Breast epithelium (tissue), 4 donors: ENCODE measurements around the gene RIBC1. TPM values are rescaled to one million over a fixed set of nuclear protein-coding genes. Genes with fewer than 3 reads are reported as not detected.
"Not testable (repeated sequence)": the region's sequence is repeated elsewhere in the genome, so short reads cannot be mapped to it uniquely, and the experiment has no call there.

Source experiments
- DNase-seq, 2 donors: peaks; one replicate each; pipeline ENCODE4 v3.0.0-alpha.2; 2019; ENCODE audit warnings: low spot score in 2 of 2
- H3K27ac ChIP-seq, 2 donors: fragments of 200-600 bp; sonication (generic) in 1 of 2; one replicate each; pipeline ENCODE4 v1.5.1; 2016 to 2019; ENCODE audit warnings: mild to moderate bottlenecking in 1 of 2
- H3K27me3 ChIP-seq, 2 donors: fragments of 200-600 bp; sonication (generic) in 1 of 2; one replicate each; pipeline versions ENCODE4 v1.5.1 to v1.6.0; 2017 to 2019; ENCODE audit warnings: control low read depth in 1 of 2, mild to moderate bottlenecking in 1 of 2
- H3K36me3 ChIP-seq: fragments of 200-600 bp; one replicate; pipeline ENCODE4 v1.5.1; 2019
- H3K4me1 ChIP-seq, 2 donors: fragments of 200-600 bp; sonication (generic); one replicate each; pipeline ENCODE4 v1.5.1; 2016 to 2019; ENCODE audit warnings: control low read depth in 1 of 2
- H3K4me3 ChIP-seq, 3 donors: fragments of 200-600 bp; sonication (generic); 1 replicate in 2 of 3; 2 replicates in 1 of 3; pipeline ENCODE4 v1.5.1; 2016 to 2019; ENCODE audit warnings: mild to moderate bottlenecking in 3 of 3, moderate library complexity in 2 of 3
- H3K9me3 ChIP-seq, 2 donors: fragments of 200-600 bp; sonication (generic) in 1 of 2; one replicate each; pipeline ENCODE4 v1.5.1; 2016 to 2019; ENCODE audit warnings: control low read depth in 1 of 2
- POLR2A ChIP-seq: fragments of 450-650 bp; IDR thresholded peaks from one replicate; pipeline ENCODE4 v1.6.1; 2016; ENCODE audit warnings: antibody characterized with exemption, mild to moderate bottlenecking, moderate library complexity
- POLR2AphosphoS5 ChIP-seq, 3 donors: sonication (generic); formaldehyde crosslinking; IDR thresholded peaks; one replicate each; pipeline ENCODE4 v1.6.1; 2017; ENCODE audit warnings: antibody characterized with exemption in 3 of 3
- intact Hi-C: fragments of 100-400 bp; cut with DNase I; formaldehyde crosslinking; loops from one replicate; pipeline ENCODE4 v1.15.1; 2023; ENCODE audit warnings: low total_unique reads
- total RNA-seq, 3 donors: library from RNA; depleted of rRNA; stranded (reverse); fragments of >200 nt; gene quantifications; one replicate each; pipeline ENCODE4 v1.1.0, GENCODE V29; 2016
- TF ChIP-seq, protein P1 (sequence below), 3 donors: fragments of 450-650 bp; IDR thresholded peaks; one replicate each; pipeline ENCODE4 v1.5.1; 2016 to 2017; ENCODE audit warnings: antibody characterized with exemption in 3 of 3, mild to moderate bottlenecking in 3 of 3, moderate library complexity in 3 of 3

Gene RIBC1
- total RNA-seq, 3 donors from 2014 or later, result 2.0 to 2.9 (median 2.1) TPM

- no peaks in the 10 kb centered on the region for H3K36me3 ChIP-seq
- H3K9me3 ChIP-seq, result no peaks in the 10 kb centered on the region
- intact Hi-C loops, result no loop called here
- H3K27me3 ChIP-seq, result peaks cover 0 to 45% of the 10 kb centered on the region in 2 donors
- no peak overlapping the region for H3K4me3 ChIP-seq
- TF ChIP-seq POLR2AphosphoS5 (IDR thresholded peaks at IDR 0.05) (no peak), POLR2A (no peak)
- TF ChIP-seq, protein P1, sequence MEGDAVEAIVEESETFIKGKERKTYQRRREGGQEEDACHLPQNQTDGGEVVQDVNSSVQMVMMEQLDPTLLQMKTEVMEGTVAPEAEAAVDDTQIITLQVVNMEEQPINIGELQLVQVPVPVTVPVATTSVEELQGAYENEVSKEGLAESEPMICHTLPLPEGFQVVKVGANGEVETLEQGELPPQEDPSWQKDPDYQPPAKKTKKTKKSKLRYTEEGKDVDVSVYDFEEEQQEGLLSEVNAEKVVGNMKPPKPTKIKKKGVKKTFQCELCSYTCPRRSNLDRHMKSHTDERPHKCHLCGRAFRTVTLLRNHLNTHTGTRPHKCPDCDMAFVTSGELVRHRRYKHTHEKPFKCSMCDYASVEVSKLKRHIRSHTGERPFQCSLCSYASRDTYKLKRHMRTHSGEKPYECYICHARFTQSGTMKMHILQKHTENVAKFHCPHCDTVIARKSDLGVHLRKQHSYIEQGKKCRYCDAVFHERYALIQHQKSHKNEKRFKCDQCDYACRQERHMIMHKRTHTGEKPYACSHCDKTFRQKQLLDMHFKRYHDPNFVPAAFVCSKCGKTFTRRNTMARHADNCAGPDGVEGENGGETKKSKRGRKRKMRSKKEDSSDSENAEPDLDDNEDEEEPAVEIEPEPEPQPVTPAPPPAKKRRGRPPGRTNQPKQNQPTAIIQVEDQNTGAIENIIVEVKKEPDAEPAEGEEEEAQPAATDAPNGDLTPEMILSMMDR (IDR thresholded peaks at IDR 0.05), result no peak
- H3K27ac ChIP-seq, result no peak overlapping the region
- H3K4me1 ChIP-seq, result no peaks in the 10 kb centered on the region
- DNase-seq, result no peak
Measured at GRCh38 chrX:53452812-53453211, 30.1 kb downstream of the RIBC1 start.

DNA sequence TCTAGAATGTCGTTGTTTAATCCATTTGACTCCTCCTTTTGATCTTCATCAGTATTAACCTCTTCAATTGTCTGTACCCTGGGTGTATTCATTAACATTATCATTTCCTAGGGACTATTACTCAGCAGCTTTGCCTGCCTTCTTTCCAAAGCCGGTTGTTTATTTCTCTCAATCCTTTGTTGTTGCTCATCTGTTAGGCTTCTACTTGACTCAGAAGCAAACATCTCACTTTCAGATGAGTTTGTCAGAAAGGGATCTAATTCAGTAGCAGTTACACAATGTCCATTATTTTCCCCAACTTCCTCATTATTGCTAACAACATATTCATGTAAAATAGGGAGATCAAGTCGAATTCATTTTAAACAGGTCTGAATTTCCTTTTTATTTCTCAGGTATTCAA is 33.6 kb downstream of the RIBC1 start:
- no peaks in the 10 kb centered on the region for H3K4me1 ChIP-seq
- no peaks in the 10 kb centered on the region for H3K9me3 ChIP-seq
- no peak overlapping the region for H3K4me3 ChIP-seq
- no peak for DNase-seq
- peaks cover 0 to 56% of the 10 kb centered on the region in 2 donors for H3K27me3 ChIP-seq
- H3K36me3 ChIP-seq, result no peaks in the 10 kb centered on the region
- no peak for TF ChIP-seq POLR2AphosphoS5 (IDR thresholded peaks at IDR 0.05)
- no peak for TF ChIP-seq POLR2A
- TF ChIP-seq, protein P1 (IDR thresholded peaks at IDR 0.05), result no peak
- intact Hi-C loops, result no loop called here
- H3K27ac ChIP-seq, result no peak overlapping the region

- Histone ChIP-seq H3K27me3 (peaks cover 0 to 54% of the 10 kb centered on the region in 2 donors), H3K4me1 (no peaks in the 10 kb centered on the region), H3K27ac (no peak overlapping the region), H3K9me3 (no peaks in the 10 kb centered on the region), H3K4me3 (no peak overlapping the region), H3K36me3 (no peaks in the 10 kb centered on the region)
- DNase-seq, result no peak
- no peak for TF ChIP-seq POLR2AphosphoS5 (IDR thresholded peaks at IDR 0.05)
- TF ChIP-seq, protein P1 (IDR thresholded peaks at IDR 0.05), result no peak
- no peak for TF ChIP-seq POLR2A
- intact Hi-C loops, result no loop called here
Measured at GRCh38 chrX:53458082-53458481, 35.4 kb downstream of the RIBC1 start.

DNA sequence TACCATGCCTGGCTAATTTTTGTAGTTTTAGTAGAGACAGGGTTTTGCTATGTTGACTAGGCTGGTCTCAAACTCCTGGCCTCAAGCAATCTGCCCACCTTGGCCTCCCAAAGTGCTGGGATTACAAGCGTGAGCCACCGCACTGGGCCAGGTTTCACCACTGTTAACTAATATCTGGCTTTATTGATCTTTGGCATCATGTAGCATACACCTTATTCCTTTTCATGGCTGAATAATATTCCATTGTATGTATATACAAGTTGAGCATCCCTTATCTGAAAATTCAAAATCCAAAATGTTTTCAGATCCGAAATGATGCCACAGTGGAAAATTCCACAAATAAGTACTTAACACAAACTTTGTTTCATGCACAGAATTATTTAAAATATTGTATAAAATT is 46.0 kb downstream of the RIBC1 start:
- H3K9me3 ChIP-seq, DNase-seq, H3K36me3 ChIP-seq, H3K4me3 ChIP-seq, H3K4me1 ChIP-seq, H3K27ac ChIP-seq, intact Hi-C loops: not testable (repeated sequence)
- H3K27me3 ChIP-seq, result peaks cover 0 to 32% of the 10 kb centered on the region in 2 donors

DNA sequence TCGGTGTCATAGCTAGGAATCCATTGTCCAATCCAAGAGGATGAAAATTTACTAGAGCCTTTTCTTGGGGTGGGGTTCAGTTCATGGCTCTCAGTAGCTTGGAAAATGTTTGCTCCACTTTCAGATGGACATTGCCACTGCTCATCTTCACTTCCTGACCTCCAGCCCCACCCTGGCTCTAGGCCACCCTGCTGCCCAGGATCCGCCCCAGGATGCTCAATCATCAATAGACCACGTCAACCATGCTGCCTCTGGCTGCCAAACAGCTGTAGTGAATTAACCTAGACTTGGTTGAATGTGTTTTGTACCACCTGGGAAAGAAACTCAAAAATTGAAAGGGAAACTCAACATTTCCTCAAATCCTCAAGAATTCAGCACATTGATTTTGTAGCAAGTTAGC is 48.7 kb downstream of the RIBC1 start:
- DNase-seq, result no peak
- Histone ChIP-seq H3K27ac (no peak overlapping the region), H3K4me1 (no peaks in the 10 kb centered on the region), H3K27me3 (peaks cover 0 to 42% of the 10 kb centered on the region in 2 donors), H3K9me3 (no peaks in the 10 kb centered on the region), H3K4me3 (no peak overlapping the region), H3K36me3 (no peaks in the 10 kb centered on the region)
- intact Hi-C loops, result no loop called here
- TF ChIP-seq POLR2A (no peak), POLR2AphosphoS5 (IDR thresholded peaks at IDR 0.05) (no peak)
- TF ChIP-seq, protein P1 (IDR thresholded peaks at IDR 0.05), result no peak

DNA sequence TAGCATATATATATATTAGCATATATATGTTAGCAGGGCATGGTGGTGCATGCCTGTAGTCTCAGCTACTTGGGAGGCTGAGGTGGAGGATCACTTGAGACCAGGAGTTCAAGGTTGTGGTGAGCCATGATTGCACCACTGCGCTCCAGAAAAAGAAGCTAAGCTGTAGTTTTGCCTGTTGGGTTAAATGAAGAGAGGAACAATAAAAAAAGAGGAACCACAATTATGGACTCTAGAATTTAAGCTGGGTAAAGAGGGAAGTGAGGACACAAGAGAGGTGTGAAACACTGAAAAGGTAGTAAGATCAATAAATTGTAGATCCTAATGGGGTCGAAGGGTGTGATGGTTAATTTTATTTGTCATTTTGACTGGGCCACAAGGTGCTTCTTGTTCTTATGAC is 52.0 kb downstream of the RIBC1 start:
- no peak for DNase-seq
- Histone ChIP-seq H3K9me3 (no peaks in the 10 kb centered on the region), H3K4me1 (no peaks in the 10 kb centered on the region), H3K27me3 (peaks cover 0 to 64% of the 10 kb centered on the region in 2 donors), H3K4me3 (no peak overlapping the region), H3K36me3 (no peaks in the 10 kb centered on the region), H3K27ac (no peak overlapping the region)
- TF ChIP-seq, protein P1 (IDR thresholded peaks at IDR 0.05), result no peak
- TF ChIP-seq POLR2A (no peak), POLR2AphosphoS5 (IDR thresholded peaks at IDR 0.05) (no peak)
- intact Hi-C loops, result no loop called here
